ENCODE results near the gene HAO1.
A peak's percentile ranks its signal among the peaks of the same experiment; 100 is the strongest.

The HAO1 gene

DNA sequence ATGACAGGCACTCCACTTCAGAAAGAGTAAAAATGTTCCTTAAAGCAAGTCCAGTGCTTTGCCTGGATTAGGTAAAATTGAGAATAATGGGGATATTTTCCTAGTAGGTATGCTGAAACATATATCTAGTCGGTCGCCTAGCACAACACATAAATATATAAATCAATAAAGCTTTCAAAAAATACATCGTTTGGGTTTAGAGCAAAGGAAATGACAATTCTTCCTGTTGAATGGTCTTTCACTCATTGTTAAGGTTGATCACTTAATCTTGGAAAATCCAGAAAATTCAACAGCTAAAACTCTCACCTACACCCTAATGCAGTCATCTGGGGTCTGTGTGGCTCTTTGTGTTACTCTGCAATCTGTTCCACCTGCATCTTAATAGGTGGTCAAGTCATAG lies 13.9 kb downstream of the HAO1 start:
- DNase-seq = no peak

GRCh38 chr20:7924692-7925091 lies 15.6 kb downstream of the HAO1 start:
- no peak for DNase-seq

DNA sequence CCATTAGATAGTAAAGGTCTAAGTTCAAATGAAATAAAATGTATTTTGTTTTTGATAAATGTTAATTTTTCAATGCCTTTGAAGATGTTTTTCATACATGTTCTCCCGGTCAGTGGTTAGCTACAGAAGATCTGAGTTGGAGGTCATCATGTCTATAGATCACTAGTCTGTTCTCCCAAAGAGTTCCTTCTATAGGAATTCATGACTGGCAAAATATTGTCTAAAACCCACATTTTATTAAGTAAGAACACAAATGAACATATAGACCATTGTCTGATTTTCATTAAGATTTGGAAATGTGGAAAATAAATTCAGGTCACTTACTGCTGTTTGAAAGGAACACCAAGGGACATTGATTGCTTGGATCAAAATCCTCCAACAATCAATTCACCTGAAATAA lies 23.6 kb downstream of the HAO1 start:
- no peak for DNase-seq

GRCh38 chr20:7912551-7912950 lies 27.7 kb downstream of the HAO1 start:
- DNase-seq = no peak

GRCh38 chr20:7911586-7912330 lies 28.5 kb downstream of the HAO1 start:
- no peak for DNase-seq

DNA sequence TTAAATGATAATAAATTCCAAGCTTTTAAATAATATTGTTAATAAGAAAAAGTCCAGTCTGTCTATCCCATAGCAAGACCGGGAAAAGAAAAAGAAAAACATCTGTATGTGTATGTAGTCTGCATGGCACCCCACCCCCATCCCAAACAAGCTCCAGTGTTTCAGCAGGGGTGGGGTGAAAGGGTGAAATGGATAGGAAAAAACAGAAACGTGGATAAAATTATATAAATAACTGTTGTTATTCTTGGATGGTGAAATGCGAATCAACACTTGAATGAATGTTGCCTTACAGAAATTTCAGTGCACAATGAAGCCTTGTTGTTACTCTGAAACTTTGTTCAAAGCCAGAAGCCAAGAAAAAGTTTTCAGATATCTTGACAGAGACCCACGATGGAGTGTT lies 31.4 kb downstream of the HAO1 start:
- no peak for DNase-seq

DNA sequence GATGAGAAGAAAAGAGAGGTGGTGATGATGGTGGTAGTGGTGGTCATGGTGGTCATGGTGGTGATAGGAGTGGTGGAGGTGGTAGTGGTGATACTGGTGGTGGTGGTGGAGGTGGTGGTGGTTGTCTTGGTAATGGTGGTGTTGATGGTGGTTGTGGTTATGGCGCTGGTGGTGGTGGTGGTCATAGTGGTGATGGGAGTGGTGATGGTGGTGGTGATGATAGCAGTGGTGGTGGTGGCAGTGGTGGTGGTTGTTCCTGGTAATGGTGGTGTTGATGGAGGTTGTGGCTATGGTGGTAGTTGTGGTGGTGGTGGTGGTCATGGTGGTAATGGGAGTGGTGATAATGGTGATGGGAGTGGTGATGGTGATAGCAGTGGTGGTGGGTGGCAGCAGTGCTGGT lies 36.8 kb downstream of the HAO1 start:
- DNase-seq = no peak

- no peak for DNase-seq
Observed at GRCh38 chr20:7902879-7903278, 37.4 kb downstream of the HAO1 start.

GRCh38 chr20:7897781-7898364 lies 42.4 kb downstream of the HAO1 start:
- no peak for DNase-seq

DNA sequence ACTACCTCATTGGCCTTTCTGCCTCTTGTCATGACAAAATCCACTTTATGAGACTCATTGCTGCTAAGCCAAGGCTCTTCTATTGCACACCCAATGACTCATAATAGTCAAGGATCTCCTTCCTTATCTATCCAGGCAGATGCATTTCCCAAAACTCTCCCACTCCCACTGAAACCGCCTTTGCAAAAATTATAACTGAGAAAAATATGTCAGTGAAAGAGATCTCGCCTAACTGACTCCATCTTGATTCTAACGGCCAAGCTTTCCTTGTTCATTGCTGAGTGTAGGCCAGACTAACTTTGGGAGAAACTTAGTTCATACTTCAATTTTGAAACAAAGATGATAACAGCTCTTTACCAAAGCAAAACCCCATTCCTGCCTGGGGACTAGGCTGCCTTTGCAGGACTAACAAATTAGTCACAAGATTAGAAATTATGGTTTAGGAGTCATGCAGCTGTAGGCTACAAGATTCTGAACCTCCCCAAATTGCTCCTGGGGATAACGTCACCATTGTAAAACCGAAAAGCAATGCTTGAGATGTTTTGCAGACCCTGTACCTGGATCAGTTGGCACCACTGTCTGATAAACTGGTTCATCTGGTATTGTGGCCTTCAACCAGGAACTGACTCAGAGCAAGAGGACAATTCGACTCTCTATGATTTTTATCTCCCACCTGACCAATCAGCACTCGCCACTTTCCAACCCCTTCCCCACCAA lies 47.1 kb downstream of the HAO1 start:
- DNase-seq = no peak

DNA sequence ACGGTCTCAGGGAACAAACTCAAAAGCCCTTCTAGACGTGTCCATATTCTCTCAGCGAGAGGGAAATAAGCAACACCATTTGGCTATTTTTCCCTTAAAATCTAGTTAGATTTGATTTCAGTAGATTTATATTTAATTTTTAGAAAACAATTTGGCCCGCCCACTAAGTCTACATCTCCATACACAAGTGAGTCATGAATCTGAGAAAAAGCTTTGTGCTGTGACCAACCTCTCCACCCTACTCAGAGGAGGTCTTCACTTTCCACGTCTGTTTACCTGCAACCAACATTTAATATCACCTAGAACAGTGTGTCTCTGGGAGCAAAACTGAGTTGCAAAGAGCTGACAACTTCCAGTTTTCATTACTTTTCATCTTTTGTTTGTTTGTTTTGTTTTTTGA lies 48.6 kb downstream of the HAO1 start:
- DNase-seq = no peak

GRCh38 chr20:7889736-7890135 lies 50.5 kb downstream of the HAO1 start:
- DNase-seq = no peak

GRCh38 chr20:7883741-7884140 lies 56.5 kb downstream of the HAO1 start:
- DNase-seq = no peak

DNA sequence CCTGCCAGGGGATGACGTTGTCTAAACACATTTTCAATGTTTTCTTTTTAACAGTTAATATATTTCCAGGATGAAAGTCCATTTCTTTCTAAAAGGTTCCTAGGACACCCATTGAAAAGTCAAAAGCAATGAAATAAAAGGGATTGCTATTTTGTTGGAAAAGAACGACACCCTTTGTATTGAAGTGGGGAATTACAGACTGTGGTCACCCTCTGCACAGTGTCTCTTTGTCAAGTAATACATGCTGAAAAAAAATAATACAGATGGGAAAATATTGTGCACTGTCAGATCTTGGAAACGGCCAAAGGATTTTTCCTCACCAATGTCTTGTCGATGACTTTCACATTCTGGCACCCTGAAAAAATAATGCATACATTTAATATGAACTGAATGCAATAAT lies 56.9 kb downstream of the HAO1 start:
- DNase-seq = no peak

GRCh38 chr20:7882076-7882475 lies 58.2 kb downstream of the HAO1 start:
- no peak for DNase-seq

DNA sequence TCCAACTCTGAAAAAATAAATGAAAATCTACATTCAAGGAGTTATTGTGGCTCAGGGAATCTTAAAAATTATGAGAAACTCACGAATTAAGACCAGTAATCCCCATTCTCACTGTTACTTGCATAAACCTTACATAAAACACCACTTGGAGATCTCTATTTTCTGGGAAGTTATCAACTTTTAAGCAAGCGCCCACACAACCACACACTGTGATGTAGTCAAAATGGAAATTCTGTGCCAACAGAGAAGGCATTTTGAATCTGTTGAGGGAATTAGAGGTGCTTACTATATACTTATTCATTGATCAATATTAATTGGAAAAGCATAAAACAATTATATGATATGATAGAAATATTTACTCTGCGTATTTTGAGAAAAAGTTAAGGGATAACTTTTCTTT lies 58.7 kb downstream of the HAO1 start:
- DNase-seq = no peak

GRCh38 chr20:7879883-7880282 lies 60.4 kb downstream of the HAO1 start:
- no peak for DNase-seq

- DNase-seq = no peak
Observed at GRCh38 chr20:7868108-7868507, 72.2 kb downstream of the HAO1 start.

DNA sequence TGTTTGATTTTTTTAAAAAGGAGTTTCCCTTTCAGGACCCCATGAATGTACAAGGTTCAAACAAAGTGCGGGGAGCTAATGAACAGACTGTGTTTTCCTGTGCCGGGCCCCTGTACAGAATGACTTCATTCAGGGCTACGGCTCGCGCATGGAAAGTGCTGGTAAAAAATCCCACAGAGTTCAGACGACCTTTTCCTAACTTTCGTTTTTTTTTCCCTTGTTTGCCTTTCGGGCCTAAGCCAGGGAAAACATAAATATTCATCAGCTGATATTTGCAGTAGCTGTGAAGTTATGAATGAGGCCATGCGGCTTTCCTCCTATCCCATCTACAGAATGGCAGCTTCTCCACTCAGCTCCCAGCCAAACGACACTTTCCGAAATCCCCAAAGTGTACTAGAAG lies 74.0 kb downstream of the HAO1 start:
- DNase-seq = no peak

DNA sequence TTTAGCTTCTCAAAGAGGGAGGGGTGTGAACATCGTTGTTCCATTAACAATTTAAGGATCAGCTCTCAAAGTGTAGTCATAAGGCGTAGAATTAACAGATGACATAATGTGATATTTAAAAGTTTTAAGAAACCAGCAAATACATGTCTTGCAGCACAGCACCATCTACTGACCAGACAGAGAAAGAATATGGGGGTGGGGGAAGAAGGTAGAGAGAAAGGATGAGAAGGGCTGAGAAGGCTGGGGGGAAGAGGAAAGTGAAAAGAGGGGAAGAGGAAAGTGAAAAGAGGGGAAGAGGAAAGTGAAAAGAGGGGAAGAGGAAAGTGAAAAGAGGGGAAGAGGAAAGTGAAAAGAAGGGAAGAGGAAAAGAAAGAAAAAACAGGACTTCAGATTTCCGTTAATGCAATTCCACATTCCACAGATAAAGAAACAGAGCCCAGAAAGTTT lies 80.9 kb downstream of the HAO1 start:
- peak; percentile 25 for DNase-seq

GRCh38 chr20:7858734-7859250 lies 81.5 kb downstream of the HAO1 start:
- no peak for DNase-seq

DNA sequence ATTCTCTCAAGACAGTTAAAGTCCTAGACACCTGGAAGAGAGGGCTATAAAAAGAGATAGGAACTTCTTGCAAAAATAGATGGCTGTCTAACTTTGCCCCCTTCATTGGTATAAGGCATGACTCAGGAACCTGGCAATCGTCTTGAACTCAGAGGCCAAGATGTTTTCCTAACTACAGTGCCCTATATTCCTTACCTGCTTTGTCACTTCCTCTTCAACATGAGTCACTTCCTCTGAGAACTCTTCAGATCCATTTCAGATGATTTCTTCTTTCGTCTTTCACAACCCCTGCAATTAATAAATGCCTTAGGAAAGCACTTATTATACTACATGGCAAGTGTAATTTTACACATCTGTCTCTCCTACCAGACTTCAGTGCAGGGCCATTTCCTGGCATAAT lies 83.5 kb downstream of the HAO1 start:
- no peak for DNase-seq

- no peak for DNase-seq
Observed at GRCh38 chr20:7855545-7855944, 84.7 kb downstream of the HAO1 start.

DNA sequence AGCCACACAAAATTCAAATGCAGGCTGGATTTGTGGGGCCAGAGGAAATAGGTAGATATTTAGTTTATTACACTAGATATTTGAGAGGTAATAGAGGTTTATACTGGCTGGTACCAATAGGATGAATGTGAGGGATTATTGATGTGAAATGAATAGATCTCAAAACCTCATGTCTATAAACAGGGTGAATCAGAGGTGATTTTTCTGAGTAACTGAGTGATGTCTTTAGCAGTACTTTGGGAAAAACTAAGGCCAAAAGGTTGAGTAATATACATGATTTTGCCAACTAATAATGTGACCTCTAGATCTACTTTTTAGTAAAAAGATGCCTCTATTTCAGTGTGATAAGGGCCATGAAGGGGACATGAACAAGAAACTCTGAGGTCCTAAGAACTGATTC lies 86.8 kb downstream of the HAO1 start:
- DNase-seq = no peak
